GM13977 (cell line): ENCODE results near the gene TTC28.

Experiments
- DNase-seq: peaks from one replicate; pipeline ENCODE4 v3.0.0; 2012; ENCODE audit warnings: low spot score
- in situ Hi-C: fragments of 300-500 bp; cut with MboI; formaldehyde crosslinking; loops from one replicate; pipeline ENCODE4 v1.12.0; 2022; ENCODE audit warnings: low sequenced_read_pairs, low pct_unique_long_range_greater_than_20kb, mixed read lengths, inconsistent platforms; ENCODE audit not compliant: unreplicated experiment
- TF ChIP-seq, protein P1 (sequence below): IDR thresholded peaks from 2 replicates; pipeline ENCODE4 v1.5.1; 2012; ENCODE audit warnings: mild to moderate bottlenecking, control low read depth; ENCODE audit not compliant: insufficient read depth; ENCODE audit errors: extremely low read depth, missing control alignments

TTC28 gene

DNA sequence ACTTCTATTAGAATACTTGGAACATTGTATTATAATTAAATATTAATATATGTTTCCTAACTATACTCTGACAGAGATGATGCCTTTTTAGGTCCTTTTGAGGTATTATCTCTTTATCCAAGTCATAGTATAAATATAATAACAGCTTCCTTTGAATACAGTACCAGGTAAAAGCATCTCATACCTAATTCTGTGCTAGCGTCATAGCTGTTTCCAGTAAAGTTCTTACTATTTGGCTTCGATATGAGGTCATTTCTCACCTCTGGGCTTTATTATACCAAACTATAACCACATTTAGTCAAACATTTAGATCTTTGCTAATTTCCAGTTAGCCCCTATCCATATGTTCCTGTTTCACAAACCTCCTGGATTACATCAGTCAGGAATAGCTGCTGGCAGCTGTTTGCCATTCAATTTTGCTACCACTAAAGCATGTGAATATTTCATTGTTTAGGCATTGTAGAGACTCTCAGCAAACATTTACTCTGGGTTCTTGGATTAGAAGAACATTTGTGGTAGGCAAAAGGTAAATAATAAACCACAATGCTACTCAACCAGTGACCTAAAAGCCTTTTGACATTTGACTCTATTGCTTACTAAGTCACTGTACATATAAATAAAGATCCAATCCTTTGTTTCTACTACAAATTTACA lies 255.1 kb downstream of the TTC28 start:
- no peak for DNase-seq
- in situ Hi-C loops, result no loop called here
- TF ChIP-seq, protein P1, sequence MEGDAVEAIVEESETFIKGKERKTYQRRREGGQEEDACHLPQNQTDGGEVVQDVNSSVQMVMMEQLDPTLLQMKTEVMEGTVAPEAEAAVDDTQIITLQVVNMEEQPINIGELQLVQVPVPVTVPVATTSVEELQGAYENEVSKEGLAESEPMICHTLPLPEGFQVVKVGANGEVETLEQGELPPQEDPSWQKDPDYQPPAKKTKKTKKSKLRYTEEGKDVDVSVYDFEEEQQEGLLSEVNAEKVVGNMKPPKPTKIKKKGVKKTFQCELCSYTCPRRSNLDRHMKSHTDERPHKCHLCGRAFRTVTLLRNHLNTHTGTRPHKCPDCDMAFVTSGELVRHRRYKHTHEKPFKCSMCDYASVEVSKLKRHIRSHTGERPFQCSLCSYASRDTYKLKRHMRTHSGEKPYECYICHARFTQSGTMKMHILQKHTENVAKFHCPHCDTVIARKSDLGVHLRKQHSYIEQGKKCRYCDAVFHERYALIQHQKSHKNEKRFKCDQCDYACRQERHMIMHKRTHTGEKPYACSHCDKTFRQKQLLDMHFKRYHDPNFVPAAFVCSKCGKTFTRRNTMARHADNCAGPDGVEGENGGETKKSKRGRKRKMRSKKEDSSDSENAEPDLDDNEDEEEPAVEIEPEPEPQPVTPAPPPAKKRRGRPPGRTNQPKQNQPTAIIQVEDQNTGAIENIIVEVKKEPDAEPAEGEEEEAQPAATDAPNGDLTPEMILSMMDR, result no peak

DNA sequence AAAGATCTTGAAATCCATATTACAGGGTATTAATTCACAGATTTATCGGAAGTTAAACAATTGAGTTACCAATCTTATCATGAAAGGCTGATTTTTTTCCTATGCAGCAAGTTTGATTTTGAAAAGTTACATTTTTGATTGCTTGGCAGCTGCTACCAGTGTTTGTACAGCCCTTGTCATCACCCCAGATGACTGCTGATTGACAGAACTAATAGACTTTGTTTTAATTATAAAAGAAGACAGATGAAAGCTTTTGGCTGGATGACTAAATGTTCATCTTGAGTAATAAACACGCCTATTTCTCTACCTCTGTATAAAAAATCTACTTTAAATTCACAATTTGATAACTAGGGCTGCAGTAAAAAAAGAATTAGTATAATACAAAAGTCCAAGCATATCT lies 259.7 kb downstream of the TTC28 start:
- TF ChIP-seq, protein P1, result no peak
- DNase-seq, result no peak
- in situ Hi-C loops, result no loop called here

DNA sequence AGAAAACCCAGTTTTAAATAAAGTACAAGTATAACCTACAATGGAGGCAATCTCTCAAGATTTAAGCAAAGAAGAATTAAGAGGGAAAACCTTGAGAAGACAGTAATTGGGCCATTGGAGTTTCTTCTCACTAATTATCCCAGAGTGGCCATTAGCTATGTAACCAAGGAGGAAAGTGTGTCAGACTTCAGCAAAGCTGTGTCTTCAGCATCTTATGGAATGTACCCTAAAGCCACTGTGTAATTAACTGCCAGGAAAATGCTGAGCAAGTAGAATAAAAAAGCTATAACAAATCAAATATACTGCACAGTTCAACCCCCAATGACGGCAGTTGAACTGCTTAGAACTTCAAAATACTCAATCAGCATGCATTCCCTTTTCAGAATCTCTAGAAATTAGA lies 261.6 kb downstream of the TTC28 start:
- no peak for DNase-seq
- TF ChIP-seq, protein P1, result no peak
- in situ Hi-C loops, result no loop called here

DNA sequence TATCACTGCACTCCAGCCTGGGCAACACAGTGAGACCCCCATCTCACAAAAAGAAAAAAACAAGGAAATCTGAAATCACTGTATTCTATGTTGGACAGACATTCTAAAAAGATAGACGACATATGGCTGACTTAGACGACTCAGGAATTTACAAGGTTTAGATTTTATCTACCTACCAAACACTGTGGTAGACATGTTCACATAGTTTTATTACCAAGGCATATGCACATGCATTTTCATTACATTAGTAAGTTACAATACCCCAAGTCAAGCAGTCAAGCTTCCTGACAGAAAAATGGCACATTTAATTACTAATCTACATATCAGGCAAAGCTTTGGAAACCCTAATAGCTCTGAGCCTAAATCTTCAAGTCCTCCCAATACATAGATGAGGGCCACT lies 262.2 kb downstream of the TTC28 start:
- in situ Hi-C loops, result no loop called here
- DNase-seq, result no peak
- TF ChIP-seq, protein P1, result no peak

DNA sequence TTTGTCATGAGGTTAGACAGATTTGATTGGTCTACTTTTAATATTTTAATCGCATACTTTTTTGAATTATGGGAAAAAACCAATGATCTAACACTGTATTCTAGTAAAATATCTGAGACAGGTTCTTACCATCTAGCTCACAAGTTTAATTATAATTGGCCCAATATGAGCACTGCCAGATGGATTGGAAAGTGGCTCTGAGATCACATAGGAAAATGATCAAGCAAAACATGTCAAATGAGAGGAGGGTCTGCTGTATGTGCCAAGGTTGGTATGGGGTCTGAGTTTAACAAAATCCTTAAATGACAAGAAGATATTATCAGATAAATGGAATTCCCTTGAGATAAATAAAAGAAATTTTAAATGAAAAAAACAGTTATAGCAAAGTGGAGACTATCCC lies 264.7 kb downstream of the TTC28 start:
- in situ Hi-C loops, result no loop called here
- TF ChIP-seq, protein P1, result no peak
- DNase-seq, result no peak

DNA sequence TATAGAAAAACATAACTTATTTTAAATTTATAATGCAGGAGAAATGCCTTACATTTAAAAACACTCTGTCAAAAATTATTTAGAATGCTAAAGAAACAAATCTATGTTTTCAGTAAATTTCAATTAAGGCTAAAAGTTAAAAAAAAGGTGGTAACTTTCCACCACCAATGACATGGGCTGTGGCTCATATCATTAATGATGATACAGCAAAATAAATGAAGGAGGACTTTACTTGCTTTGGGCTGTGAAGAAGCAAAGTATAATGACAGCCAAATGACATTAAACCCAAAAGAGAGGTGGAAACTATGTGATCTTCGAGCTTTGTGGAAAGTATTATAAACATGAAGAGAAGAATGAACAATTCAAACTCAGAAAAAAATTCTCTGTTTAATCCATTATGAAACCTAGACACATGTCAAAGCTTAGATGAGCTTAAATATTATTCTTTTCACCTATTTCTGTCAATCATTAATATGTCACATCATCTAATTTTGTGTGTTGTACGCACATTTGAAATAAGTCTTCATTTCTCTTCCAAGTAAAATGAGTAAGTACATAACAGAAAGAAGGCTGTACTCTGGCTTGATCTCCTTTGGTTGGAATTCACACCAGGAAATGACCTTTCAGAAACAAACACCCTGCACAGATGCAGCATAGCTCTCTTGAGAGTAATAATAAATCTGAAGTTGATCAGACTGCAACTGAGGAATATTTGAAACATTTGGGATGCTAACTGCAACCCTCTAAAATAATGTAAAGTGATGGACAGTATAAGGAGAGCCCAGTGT lies 265.8 kb downstream of the TTC28 start:
- TF ChIP-seq, protein P1, result no peak
- in situ Hi-C loops, result no loop called here
- no peak for DNase-seq
